Measurements from ENCODE around the gene SLC9A1.

The SLC9A1 gene

DNA sequence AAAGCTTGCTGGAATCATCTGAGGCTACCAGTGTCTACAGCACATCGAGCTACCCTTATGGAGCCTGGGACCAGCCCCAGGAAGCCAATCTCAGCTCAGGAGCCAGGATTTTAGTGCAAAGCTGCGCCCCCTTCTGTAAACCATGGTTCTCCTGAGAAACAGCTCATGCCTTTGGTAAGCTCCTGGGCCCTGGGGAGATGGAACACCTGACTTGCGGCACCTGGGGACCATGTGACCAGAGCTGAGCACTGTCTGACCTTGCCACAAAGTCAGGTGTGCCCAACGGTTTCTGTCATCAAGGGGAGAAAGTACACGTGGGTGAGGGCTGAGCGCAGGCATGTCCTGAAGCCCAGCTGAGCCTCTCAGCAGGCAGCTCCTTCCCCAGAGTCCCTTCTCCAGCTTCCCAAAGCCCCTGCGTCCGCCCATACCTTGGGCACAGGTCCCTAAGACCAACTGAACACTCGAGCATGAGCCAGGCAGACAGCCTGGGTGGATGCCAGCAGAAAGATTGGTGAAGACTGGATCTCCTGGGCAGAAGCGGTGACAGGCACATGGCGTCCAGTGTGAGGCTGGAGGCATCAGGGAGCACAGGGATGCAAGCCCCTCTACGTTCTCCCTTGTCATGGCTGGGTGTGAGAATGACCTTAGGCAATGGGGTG is 84.4 kb downstream of the SLC9A1 start:
- DNase-seq (ENCODE audit: low read depth), result no peak

DNA sequence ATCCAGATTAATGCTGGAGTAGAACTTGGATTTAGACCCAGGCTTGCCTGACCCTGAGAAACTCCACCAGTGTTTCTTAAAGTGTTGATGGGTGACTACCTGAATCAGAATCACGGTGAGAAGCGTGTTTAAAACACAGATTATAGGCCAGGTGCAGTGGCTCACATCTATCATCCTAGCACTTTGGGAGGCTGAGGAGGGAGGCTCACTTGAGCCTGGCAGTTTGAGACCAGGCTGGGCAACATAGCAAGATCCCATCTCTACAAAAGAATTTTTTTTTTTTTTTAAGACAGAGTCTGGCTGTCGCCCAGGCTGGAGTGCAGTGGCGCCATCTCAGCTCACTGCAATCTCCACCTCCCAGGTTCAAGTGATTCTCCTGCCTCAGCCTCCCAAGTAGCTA is 86.0 kb downstream of the SLC9A1 start:
- no peak for DNase-seq (ENCODE audit: low read depth)

DNA sequence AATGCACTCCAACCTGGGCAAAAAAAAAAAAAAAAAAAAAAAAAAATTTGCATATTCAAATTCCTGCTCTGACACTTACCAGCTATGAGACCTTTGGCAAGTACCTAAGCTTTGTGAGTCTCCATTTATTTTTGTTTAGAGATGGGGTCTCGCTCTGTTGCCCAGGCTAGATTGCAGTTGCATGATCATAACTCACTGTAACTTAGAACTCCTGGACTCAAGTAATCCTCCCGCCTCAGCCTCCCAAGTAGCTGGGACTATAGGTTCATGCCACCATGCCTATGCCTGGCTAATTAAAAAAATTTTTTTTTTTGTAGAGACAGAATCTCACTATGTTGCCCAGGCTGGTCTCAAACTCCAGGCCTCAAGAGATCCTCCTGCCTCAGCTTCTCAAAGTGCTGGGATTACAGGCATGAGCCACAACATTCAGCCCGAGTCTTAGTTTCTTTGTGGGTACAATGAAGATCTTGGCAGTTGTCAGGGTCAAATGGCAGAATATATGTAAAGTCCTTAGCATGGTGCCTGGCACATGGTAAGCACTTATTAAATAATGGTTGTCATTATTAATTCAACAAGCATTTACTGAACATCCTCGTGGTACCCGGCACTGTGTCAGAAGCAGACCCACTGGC is 88.8 kb downstream of the SLC9A1 start:
- DNase-seq (ENCODE audit: low read depth), result no peak

DNA sequence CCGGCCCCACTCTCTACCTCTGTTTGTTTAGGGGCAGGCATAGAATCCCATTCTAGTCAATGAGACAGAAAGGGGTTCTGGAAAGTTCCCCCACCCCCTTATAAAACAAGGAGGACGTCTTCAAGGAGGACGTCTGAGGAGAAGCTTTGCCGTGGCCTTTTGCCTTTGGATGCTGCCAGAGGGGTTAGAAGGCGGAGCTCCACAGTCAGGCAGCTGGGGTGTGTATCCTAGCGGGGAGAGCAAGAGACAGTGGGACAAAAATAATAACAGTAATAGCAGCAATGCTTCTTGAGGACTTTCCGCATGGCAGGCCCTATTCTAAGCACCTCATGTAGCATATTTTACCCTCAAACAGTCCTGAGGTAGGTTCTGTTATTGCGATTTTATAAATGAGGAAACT is 94.0 kb downstream of the SLC9A1 start:
- no peak for DNase-seq (ENCODE audit: low read depth)

DNA sequence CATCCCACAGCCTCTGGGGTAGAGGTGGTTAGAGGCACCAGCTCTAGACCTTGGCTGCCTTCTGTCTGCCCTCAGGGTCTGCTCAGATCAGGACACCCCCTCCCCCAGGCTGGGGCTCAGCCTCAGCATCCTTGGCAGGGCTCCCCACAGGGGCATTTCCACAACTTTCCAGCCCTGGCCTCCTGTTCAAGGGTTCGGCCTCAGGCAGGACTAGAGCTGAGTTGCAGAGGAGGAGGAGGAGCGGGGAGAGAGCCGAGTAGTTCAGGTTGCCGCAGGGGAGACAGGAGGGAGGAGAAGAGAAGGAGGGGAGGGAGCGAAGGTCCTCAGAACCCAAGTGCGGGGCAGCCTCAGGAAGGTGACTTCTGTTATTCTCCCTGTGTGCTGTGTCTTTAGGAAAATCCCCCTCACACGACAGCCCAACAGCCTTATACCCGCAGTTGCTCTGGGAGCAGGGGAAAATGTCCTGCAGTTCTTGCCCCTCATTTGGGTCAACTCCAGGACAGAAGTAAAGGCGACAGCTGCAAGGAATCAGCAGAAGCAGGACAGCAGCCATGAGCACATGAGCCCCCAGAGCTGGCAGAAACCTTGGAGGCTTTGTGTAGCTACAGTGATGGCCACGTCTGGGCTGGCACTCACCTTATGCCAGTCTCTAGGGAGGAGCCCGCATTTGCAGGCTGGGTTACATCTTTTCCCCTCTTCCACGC is 95.8 kb downstream of the SLC9A1 start:
- DNase-seq (ENCODE audit: low read depth), result no peak

DNA sequence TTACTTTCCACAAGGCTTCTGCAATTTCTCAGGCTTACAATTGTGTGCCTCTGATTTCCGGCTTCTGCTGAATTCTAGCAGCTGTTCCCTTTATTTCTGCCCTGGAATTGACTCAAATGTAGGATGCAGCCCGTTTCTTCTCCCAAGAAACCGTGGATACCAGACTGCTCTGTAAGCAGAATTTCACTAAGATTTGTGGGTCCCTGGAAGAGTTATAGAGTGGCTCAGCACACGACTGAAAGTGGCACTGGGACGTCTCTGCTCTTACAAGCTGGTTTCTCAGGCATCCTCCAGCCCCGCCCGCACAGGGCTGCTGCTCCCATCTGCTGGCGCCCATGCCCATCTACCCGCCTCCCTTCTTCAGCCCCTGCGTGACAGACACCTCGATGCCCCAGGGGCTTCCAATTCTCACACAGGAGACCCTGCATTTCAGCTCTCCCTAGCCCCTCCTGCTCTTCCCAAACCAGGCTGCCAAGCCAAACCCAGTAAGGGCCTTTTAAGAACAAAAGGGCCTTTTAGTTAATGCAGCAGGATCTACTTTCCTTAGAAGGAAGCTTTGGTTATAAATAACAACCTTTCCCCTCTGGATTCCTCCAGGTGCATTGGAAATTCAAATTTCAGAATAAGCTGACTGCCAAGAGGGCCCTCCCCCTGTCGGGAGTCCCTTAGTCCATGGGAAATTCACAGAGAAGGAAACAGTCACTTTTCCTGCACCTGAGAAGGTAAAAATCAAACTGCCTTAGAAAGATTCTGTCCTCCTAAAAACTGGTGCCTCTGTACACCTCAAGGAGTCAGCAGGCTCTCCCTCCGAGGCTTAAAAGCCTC is 96.9 kb downstream of the SLC9A1 start:
- DNase-seq (ENCODE audit: low read depth), result no peak

DNA sequence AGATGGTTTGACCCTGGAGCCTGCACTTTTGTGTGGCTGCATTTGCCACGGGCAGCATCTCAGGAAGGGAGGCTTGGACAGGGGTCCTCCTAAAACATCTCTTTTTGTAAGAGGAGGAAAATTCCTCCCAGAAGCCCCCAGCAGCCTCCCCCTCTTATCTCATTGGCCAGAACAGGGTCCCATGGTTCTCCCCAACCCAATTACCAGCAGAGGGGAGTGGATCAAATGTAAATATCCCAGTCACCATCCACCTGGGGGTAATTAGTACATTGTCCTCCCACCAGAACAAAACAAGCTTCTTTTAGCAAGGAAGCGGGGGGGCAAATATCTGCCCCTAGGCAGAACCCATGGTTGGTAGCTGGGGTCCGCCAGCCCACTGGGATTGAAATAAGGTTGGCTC is 97.5 kb downstream of the SLC9A1 start:
- DNase-seq (ENCODE audit: low read depth), result no peak

DNA sequence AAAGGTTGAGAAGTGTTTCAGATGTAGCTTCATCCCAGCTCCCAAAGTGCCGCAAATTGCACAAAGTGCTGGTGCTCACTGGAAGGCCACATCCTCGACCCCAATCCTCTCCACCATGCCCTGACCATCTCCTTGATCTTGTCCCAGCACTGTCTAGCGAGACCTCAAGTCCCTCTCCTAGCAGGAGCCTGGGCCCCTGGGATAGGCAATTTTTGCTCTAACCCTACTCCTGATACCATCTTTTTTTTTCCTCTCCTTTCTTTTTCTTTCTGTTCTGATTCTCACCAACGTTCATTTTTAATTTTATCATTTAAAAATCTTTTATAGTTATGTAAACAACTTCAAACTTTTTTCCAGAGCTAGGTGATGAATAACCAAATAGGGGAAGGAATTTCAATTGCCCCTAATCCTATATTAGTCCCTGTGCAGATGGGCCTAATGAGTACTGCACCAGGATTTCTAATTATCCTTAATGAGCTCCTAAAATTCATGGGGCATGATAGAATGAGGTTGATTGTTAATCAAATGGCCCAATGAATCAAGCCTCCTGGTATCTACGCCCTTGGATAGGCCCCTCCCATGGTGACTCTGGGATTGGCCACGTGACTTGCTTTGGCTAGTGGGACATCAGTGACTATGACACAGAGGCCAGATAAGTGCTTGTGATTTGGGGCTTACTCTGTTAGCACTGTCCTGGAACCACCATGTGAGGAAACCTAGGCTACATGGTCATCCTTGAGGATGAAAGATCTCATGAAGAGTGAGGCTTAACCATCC is 100.8 kb downstream of the SLC9A1 start:
- no peak for DNase-seq (ENCODE audit: low read depth)

DNA sequence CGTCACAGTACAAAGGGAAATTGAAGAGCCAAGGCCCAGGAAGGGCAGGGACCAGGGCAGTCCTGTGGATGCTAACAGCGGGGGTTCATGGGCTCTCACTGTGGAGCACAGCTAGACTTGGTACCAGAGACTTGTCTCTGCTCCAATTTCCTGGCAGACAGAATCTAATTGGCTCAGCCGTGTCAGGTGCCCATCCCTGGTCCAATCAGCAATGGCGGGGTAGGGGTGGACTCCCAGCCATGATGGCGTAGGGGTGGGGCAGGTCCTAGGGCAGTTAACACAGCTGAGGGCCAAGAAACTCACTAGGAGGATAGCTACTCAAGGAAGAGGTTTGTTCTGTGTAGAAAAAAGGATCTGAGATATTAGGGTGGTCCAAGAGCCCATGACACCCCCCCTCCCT is 102.4 kb downstream of the SLC9A1 start:
- DNase-seq (ENCODE audit: low read depth), result no peak

DNA sequence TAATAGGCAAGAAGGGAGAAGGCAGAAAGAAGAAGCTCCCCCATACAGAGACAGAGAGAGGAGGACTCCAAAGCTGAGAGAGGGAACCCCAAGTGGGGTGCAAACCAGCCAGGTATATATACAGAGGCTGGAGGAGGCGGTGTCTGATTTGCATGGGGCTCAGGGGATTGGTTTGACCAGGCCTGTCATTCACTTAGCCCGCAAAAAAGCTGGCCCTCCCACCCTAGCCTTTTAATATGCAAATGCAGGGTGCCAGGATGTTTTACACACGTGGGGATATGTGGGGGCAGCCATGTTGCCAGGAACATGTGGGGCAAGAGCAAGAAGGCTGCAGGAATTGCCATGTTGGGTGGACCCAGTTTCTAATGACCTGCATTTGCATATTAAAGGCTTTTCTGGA is 105.3 kb downstream of the SLC9A1 start:
- DNase-seq (ENCODE audit: low read depth), result no peak

DNA sequence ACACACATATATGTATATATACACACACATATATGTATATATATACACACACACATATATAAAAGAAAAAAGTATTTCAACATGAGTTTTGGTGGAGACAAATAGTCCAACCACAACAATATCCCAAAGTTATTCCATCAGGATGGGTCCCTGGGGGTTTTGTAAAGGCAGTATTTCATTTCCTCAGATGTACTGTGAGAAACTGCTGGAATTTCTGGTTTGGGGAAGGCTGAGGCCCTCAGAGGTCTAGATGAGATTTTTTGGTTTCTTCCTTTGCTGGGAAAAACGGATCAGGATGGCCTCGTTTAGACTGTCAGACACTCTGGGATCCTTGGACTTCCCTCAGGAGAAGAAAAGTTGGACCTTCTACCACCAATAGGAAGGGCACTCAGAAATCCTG is 105.8 kb downstream of the SLC9A1 start:
- no peak for DNase-seq (ENCODE audit: low read depth)

All from stimulated activated CD8-positive, alpha-beta memory T cell treated with anti-CD3 and anti-CD28 coated beads, Interleukin-4, amount 100 ng/mL, for 24 hours (primary cell).